ENCODE data around the gene ANKRD6. TPM values are rescaled to one million over a fixed set of nuclear protein-coding genes. Genes with fewer than 3 reads are reported as not detected.

Gene ANKRD6
- polyA plus RNA-seq, 3 donors, result 0.93 to 3.0 (median 1.2) TPM

- 100% methylated on average over 7 of the region's 7 CpGs for WGBS (ENCODE audit: insufficient coverage)
- Histone ChIP-seq H2AFZ (ENCODE audit: insufficient read depth, low read depth, low read length, poor library complexity, severe bottlenecking) (no peak overlapping the region), H3K27me3 (ENCODE audit: control insufficient read depth in 2 of 2, insufficient read depth in 2 of 2, low read length in 2 of 2) (no peaks in the 10 kb centered on the region), H3K79me2 (ENCODE audit: insufficient read depth, low read length) (peaks cover 40% of the 10 kb centered on the region), H3K36me3 (replicated peaks in 1 of 2; ENCODE audit: control insufficient read depth in 1 of 2, insufficient read depth in 2 of 2, low read length in 2 of 2) (peaks cover 0 to 3% of the 10 kb centered on the region in 2 donors), H3K9ac (ENCODE audit: insufficient read depth, low read length, poor library complexity, severe bottlenecking) (no peak overlapping the region), H3K4me2 (replicated peaks; ENCODE audit: extremely low read depth, low read length, poor library complexity, severe bottlenecking) (no peak overlapping the region), H3K27ac (ENCODE audit: low read depth in 1 of 2, low read length in 2 of 2) (no peak overlapping the region), H3K4me1 (ENCODE audit: control insufficient read depth in 1 of 2, insufficient read depth in 2 of 2, low read length in 2 of 2) (peaks cover 9 to 11% of the 10 kb centered on the region in 2 donors), H4K20me1 (ENCODE audit: insufficient read depth, low read length) (no peaks in the 10 kb centered on the region), H3K4me3 (replicated peaks in 1 of 3; ENCODE audit: low read depth in 2 of 3, low read length in 3 of 3) (no peak overlapping the region), H3K9me3 (replicated peaks in 1 of 2; ENCODE audit: control insufficient read depth in 1 of 2, insufficient read depth in 1 of 2, low read length in 2 of 2) (no peaks in the 10 kb centered on the region)
- Mint-ChIP-seq H3K27me3 (ENCODE audit: low read depth in 3 of 3) (no peaks in the 10 kb centered on the region), H3K4me3 (no peak overlapping the region), H3K9me3 (no peaks in the 10 kb centered on the region), H3K27ac (no peak overlapping the region), H3K4me1 (peaks cover 27% of the 10 kb centered on the region), H3K36me3 (peaks cover 16 to 18% of the 10 kb centered on the region in 2 donors)
- TF ChIP-seq CTCF (IDR thresholded peaks at IDR 0.05), result no peak
- no peak for DNase-seq
- intact Hi-C loops (cut with micrococcal nuclease), result no loop called here
Observed at GRCh38 chr6:89385846-89386245, 47.1 kb upstream of the ANKRD6 start.

DNA sequence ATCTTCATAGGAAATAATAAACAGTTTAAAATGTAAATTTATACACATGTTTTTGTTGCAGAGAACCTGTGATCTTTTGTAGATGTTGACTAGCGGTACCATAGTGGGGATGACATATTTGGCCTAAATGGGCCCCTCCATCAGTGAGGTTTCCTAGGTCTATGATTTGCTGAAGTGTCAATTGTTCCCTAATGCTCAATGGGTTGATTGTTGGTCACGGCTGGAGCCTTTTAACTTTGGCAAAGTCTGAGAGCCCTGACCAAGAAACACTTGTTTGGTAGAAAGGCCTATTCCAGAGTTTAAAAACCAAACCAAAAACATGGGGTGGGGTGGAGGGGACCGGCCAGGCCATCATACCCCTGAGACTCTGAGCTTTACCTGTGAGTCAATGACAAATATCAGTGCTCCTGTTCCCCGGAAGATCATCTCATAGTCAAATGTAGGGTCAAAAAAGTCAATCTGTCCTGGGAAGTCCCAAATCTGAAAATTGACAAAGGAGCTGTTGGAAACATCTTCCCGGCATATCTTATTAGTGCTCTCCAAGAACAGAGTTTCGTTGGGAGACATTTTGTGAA lies 45.9 kb upstream of the ANKRD6 start:
- Mint-ChIP-seq H3K9me3 (peaks cover 0 to 3% (median 0%) of the 10 kb centered on the region in 7 donors), H3K27me3 (ENCODE audit: low read depth in 3 of 3) (no peaks in the 10 kb centered on the region), H3K36me3 (peaks cover 12 to 15% of the 10 kb centered on the region in 2 donors), H3K27ac (no peak overlapping the region), H3K4me3 (no peak overlapping the region), H3K4me1 (peaks cover 22% of the 10 kb centered on the region)
- Histone ChIP-seq H4K20me1 (ENCODE audit: insufficient read depth, low read length) (no peaks in the 10 kb centered on the region), H3K27ac (ENCODE audit: low read depth in 1 of 2, low read length in 2 of 2) (no peak overlapping the region), H2AFZ (ENCODE audit: insufficient read depth, low read depth, low read length, poor library complexity, severe bottlenecking) (no peak overlapping the region), H3K27me3 (ENCODE audit: control insufficient read depth in 2 of 2, insufficient read depth in 2 of 2, low read length in 2 of 2) (no peaks in the 10 kb centered on the region), H3K4me3 (replicated peaks in 1 of 3; ENCODE audit: low read depth in 2 of 3, low read length in 3 of 3) (no peak overlapping the region), H3K9ac (ENCODE audit: insufficient read depth, low read length, poor library complexity, severe bottlenecking) (no peak overlapping the region), H3K9me3 (replicated peaks in 1 of 2; ENCODE audit: control insufficient read depth in 1 of 2, insufficient read depth in 1 of 2, low read length in 2 of 2) (no peaks in the 10 kb centered on the region), H3K4me1 (ENCODE audit: control insufficient read depth in 1 of 2, insufficient read depth in 2 of 2, low read length in 2 of 2) (peaks cover 5 to 9% of the 10 kb centered on the region in 2 donors), H3K36me3 (replicated peaks in 1 of 2; ENCODE audit: control insufficient read depth in 1 of 2, insufficient read depth in 2 of 2, low read length in 2 of 2) (peaks cover 0 to 3% of the 10 kb centered on the region in 2 donors), H3K79me2 (ENCODE audit: insufficient read depth, low read length) (peaks cover 52% of the 10 kb centered on the region), H3K4me2 (replicated peaks; ENCODE audit: extremely low read depth, low read length, poor library complexity, severe bottlenecking) (no peak overlapping the region)
- no peak for DNase-seq
- intact Hi-C loops (cut with micrococcal nuclease), result no loop called here
- no peak for TF ChIP-seq CTCF (IDR thresholded peaks at IDR 0.05)
- WGBS (ENCODE audit: insufficient coverage), result 100% methylated on average over 4 of the region's 6 CpGs
